ENCODE results near the gene PIAS4.
A peak's percentile ranks its signal among the peaks of the same experiment; 100 is the strongest.

PIAS4 gene

DNA sequence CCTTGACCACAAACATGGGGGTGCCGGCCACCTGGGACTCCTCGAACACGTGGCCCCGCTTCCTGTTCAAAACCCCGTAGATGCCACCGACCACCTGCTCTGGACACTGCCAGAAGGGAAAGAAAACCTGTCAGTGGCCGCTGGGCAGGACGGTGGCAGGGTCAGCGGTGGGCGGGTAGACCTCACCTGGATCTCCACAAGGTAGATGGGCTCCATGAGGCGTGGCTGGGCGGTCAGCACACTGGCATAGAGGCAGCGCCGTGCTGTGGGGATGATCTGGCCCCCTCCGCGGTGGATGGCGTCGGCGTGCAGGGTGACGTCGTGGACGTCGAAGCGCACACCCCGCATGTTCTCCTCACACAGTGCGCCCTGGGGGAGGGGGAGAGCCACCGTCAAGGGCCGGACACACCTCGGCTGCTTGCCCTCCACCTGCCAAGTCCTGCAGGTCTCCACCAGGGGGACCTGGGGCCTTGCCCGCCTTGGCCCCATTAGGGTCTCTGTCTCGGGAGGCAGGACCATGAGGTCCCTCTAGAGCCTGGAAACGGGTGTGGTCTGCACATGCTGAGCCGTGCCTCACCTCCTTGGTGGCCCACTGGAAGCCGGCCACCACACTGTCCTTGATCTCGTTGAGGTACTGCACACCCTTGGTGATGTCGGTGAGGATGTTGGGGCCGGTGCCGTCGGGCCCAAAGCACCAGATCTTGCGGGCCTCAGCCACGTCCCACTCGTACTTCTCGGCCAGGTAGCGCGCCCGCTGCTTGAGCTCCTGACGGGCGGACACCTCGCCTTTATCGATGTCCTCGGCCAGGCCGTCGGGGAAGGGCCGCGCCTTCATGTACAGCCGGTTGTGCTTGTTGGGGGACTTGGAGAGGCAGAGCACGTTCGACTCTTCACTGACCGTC is 30.0 kb upstream of the PIAS4 start:
- DNase-seq = peak in 1 of 2 experiments; percentile 11

DNA sequence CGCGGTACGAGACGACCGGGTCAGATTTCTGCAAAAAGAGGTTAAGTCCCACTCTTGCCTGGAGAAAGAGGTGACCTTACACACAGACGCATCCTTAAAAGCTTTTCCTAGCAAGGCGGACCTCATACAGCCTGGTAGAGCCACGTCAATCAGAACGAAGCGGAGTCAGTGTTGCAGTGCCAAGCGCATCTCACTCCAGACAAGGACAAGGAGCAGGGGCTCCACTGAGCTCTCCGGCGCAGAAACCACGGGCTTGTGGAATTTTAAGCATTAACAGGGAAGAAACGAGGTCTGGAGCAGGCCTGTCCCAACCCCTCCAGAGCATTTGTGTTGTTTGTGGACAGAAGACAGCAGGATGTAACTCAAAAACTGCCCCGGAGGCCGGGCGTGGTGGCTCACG is 29.4 kb upstream of the PIAS4 start:
- DNase-seq = no peak

DNA sequence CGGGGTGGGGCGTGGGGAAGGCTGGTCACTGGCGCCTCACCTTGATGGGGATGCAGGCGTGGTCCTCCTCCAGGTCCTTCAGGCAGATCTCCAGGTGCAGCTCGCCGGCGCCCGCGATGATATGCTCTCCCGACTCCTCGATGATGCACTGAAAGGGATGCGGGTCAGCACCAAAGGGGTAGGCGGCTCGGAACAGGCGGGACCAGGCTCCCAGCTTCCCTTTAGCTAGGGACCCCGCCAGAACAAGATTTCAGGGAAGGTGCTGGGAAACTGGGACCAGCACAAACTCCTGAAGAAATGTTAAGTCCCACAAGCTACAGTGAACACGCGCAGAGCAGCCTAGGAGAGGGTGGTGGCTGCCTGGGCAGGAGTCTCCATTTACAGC is 28.3 kb upstream of the PIAS4 start:
- DNase-seq = no peak

DNA sequence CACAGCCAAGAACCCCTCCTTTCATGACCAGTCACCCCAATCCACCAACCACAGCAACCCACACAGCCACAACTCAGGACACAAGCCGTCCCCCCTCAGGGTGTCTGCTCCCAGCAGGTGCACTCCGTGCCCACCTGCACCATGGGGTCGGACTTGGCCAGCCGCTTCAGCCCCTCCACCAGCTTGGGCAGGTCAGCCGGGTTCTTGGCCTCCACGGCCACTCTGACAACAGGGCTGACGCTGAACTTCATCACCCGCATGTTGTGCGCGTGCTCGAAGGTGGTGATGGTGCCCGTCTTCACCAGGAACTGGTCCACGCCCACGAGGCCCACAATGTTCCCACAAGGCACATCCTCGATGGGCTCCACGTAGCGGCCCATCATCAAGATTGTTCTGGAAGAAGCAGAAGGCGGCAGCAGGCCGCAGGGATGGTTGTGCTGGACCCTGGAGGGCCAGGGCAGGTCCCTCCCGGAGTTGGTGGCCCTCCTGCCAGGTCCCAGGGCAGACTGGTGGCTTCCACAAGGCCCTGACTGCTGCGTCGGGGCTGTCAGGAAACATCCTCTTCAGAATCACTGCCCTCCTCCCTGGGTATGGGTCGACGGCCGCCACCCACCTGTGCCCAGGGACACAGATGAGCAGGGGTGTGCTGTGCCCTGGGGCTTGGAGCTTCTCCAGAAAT is 27.7 kb upstream of the PIAS4 start:
- DNase-seq = no peak

DNA sequence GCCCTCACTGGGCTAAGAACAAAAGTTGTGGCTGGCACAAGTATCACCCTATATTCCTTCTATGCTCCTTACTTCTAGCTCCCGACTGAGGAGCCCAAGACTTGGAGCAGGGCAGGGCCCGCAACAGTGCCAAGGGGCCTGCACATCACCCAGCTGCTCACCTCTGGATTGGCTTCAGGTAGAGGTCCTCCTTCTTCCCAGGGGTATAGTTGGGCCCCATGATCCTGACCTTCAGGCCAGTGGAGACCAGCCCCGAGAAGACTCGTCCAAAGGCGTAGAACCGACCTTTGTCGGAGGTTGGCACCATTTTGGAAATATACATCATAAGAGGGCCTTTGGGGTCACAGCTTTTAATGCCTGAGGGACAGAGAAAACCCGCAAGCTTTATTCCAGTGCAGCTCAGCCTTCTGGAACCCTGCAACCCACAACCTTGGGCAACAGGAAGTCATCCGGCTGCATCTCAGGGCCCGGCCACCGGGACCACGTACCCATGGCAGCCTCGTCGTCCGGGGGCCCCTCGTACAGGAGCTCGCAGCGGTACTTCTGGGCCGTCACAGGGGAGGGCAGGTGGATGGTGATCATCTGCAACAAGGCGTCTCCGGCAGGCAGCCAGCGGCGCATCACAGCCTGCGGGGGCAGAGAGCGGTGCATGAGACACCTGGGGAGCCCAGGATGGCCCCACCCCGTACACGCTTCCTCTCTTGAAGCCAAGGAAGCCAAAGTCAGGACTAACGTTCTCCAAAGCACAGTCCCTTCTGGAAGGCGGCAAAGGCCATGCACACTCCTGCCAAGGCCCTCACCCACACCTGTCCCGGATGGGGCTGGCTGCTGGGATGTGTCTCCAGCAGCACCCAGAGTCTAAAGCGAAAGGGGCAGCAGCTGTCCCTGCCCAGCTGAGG is 26.9 kb upstream of the PIAS4 start:
- DNase-seq = no peak

DNA sequence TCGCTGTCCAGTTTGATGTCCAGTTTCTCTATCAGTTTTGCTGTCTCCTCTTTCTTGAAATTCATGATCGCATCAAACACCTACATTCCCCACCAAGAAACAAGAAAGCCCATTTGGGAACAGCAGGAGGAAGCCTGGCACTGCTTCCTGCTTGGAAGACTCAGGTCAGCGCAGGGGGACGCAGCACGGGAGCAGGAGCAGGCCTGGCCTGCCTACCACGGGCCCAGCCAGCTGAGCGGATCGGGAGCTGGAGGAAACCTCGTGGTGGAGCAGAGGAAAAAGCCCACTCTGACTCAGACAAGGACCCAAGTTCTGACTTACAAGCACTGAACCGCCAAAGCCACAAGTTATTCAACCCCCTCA is 26.2 kb upstream of the PIAS4 start:
- no peak for DNase-seq

DNA sequence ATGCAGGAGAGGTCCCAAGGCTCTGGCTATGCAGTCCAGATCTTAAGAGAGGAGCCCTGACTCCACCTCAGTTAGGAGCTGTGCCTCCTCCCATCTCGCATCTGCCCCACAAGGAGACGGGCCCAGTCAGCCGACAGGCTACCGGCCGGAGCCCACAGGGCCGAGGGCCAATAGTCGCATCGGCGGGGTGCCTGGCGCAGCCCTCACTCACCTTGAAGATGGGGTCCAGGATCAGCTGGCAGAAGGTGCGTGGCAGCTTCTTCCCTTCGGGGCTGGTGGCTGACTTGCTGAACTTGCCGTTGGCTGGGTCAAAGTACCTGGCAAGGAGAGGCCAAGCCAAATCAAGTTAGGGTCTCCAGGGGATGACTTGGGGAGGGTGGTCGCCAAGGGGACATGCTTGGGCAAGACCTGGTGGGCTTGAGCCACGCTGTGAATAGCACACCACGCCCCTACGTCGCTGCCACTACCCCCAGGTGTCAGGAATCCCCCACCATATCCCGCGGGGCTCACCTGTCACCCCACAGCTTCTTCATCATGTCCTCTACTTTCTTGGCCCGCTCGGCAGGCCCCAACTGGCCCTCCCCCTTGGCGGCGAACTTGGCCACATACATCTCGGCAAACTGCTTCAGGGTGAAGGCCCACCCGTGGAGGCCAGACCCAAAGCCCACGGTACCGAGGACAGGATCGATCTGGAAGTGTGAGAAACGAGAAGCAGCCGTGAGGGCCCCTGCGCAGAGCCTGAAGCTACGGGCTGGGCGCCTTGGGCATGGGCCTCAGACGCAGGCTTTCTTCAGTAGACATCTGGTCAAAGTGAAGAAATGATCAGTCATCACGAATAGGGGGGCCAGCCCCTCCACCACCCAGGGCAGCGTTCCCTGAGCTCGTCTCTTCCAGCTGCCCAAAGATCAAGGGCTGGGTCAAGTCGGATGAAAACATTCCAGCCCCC is 25.5 kb upstream of the PIAS4 start:
- DNase-seq = no peak

DNA sequence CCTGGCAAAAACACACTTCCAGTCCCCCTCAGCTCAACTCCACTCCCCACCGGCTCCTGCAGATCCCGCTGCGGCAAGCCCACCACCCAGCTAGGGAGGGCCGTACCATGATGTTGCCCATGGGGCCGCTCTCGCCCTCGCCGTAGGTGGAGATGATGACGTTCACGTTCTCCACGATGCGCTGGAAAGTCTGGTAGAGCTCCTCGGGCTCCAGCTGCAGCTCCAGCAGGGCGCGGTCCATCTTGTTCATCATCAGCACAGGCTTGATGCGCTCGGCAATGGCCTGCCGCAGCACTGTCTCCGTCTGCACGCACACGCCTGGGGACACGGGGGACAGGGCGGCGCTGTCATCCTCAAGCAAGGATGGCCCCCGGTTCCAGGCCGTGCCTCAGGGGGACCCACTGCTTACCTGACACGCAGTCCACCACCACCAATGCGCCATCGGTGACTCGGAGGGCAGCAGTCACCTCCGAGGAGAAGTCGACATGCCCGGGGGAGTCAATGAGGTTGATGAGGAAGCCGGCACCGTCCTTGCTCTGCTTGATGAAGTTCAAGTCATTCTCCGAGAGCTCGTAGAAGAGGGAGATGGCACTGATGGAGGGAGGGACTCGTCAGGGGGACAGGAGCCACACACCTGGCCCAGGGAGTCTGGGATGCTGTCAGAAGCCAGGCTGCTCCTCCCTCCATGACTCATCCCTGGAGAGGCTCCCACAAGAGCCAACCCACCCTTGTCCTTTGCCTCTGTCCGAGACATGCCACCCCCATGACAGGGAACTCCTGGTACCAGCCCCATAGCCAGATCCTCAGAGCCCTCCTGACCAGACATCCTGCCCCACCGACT is 24.6 kb upstream of the PIAS4 start:
- no peak for DNase-seq

DNA sequence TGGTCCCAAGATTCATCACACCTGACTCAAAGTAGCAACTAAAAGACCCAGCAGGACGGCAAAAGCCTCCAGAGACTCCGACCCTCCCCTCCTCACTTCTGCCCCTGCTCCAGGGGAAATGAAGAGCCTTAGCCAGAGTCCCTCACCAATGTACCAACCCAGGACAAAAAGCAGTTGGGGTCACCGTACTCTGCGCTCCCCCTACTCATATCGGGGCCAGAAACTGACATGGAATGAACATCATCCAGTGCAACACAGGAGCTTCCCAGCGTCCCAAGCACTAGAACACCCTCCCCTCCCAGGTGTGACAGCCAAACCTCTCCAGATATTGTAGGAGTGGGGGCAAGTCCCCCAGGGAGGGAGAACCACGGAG is 24.0 kb upstream of the PIAS4 start:
- DNase-seq = no peak

DNA sequence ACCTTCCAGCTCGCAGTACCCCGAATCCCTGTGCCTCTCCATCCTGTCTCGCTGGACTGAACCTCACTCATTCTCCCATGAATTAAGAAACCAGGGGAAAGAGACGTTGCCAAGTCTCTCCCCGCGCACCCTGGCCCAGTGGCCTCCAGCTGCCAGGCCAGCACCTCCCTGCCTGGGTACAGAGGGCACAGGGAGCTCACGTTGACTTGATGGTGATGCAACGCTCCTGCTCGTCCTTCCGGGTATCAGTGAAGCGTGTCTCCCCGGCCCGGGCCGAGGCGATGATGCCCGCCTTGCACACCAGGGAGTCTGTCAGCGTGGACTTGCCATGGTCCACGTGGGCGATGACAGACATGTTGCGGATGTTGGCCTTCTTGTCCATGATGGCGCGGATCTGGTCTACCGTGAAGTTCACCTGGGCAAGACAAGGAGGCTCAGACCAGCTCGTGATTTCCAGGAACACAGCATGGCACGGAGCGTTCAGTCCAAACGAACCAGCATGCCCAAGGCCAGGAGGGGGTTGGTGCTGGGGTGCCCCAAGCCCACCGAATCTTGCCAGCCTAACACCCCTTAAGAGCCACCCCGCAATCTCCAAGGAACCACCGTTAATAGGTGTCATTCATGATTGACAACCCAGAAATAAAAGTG is 23.5 kb upstream of the PIAS4 start:
- DNase-seq = peak in 1 of 2 experiments; percentile 11

DNA sequence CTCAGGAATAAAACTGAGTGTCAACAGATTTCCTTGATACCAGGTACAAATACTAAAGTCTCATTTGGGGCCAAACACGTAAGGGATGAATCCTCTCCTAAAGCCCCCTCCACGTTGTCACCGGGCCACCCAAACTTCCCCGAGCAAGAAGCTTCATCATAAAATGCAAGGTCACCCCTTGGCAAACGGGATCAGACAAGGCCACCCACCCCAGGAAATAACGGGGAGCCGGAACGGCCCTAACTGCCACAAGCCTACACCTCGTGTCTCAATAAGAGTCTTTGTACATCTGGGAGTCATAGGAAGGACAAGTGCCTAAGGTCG is 23.0 kb upstream of the PIAS4 start:
- DNase-seq = no peak

DNA sequence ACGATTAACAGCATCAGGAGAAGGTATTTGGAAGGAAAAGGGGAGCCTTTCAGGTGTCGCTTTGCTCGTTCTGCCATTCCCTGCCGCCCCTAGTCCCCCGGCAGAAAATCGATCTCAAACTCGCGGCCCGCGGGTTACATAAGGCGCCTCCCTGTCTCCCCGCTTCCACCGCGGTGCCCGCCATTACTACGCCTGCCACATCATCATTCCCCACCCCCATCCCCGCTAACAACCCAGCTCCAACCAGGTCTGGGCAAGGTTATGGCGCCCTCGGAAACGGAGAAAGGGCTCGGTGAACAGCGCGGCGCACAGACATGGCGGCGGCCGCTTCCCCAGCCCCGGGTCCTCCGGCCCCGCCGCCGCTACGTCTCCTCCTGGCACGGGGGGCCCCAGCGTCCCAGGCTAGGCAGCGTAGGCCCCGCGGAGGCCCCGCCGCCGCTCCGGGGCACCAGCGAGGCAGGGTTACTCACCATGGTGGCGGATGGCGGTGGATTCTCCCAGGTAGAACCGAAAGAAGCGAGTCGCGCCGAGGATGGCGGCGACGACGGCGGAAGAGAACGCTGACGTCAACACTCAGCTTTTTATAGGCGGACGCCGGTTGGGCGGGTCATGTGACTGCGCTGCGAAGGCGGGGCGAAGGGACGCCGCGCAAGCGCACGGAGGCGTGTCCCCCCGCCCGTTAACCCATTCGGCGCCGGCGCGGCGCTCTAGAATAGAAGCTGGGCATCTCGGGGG is 22.5 kb upstream of the PIAS4 start, which contains the start of gene EEF2:
TSS of gene EEF2 (minus strand) at position 556 of the 735 bp plus-strand sequence. CDS start at position 473, 83 bp downstream.
- DNase-seq = peak; percentile 38 to 85

DNA sequence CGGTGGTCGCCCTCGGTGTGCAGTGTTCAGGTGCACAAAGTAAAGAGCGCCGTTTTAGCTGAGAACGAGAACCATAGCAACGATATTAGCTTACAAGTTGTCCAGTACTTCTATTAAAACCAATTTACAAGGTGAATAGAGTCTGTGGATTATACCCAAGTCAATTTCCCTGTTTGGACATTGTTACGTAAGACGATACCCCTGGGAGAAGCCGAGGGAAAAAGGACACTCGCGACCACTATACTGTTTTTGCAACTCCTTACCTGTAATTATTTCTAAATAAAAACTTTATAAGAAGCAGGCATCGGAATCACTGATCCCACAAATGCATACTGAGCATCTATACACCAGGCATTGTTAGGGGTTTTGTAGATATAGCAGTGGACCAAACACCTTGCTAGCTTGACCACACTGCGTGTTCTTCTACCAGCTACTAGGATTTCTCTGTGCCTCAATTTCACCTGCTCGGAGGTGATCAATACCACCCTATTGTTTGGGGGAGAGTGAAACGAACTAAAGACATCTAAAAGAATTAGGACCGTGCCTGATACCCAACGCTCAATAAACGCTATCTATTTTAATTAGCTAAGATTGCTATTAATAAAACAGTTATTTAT is 21.8 kb upstream of the PIAS4 start:
- DNase-seq = no peak

DNA sequence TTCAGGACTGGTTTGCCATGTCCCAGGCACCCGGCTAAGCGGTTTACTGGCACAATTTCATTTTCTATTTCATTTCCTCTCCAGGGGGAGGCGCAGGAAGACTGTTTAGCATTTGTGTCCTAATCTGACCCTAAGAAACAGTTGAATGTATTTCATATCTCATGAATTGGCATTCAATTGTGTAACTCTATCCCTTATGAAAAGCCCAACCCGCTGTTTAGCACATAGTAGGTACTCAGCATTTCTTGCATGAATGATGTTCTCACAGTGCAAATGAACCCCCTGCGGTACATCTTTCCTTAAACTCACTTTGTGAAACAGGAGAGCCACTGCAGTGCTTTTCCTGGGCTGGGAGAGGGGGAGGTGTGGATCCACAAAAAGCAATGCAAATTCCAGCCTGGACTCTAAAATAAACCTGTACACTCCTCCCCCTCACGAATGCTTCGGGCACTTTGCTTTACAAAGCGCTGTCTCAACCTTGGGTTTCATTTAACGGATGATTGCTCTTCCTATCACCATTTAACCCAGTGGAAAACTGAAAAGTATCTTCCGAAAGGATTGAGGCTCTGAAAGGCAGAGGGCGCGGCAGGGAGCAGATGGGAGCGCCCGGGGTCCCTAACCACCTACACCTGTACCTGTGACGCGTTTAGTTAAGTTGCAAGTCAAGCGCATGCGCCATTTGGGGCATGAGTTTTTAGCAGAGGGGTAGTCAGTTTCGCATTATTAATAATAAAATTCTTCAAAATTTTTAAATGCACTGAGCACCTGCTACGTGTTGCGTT is 21.1 kb upstream of the PIAS4 start:
- DNase-seq = peak; percentile 90 to 95

DNA sequence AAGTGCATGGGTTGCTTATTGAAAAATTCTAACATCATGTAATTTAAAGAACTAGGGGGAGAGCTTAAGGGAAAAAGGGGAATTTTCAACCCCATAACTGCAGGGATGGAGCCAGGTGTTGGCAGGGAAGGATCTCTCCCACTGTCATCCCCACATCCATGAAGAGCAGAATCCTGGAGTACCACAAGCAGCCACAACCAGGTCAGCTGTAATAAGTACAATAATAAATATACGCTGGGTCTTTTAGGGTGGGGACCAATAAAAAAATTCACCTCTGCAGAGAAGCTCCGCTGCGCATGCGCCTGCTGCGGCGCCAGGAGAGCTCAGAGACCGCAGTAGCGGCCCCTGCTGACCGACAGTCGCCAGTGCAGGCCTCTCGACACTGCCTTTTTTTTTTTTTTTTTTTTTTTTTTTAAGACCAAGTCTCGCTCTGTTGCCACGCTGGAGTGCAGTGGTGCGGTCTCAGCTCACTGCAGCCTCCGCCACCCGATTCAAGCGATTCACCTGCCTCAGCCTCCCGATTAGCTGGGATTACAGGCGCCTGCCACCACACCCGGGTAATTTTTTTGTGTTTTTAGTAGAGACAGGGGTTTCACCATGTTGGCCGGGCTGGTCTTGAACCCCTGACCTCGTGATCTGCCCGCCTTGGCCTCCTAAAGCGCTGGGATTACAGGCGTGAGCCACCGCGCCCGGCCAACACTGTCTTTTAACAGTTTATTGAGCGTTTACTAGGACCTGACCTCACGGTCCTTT is 19.7 kb upstream of the PIAS4 start:
- peak; percentile 30 to 79 for DNase-seq

DNA sequence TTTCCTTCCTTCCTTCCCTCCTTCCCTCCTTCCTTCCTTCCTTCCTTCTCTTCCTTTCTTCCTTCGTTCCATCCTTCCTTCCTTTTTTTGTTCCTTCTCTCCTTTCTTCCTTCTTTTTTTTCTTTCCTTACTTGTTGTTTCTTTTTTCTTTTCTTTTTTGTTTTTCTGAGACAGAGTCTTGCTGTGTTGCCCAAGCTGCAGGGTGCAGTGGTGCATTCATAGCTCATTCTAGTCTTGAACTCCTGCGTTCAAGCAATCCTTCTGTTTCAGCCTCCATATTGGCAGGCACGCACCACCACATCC is 16.8 kb upstream of the PIAS4 start:
- no peak for DNase-seq

DNA sequence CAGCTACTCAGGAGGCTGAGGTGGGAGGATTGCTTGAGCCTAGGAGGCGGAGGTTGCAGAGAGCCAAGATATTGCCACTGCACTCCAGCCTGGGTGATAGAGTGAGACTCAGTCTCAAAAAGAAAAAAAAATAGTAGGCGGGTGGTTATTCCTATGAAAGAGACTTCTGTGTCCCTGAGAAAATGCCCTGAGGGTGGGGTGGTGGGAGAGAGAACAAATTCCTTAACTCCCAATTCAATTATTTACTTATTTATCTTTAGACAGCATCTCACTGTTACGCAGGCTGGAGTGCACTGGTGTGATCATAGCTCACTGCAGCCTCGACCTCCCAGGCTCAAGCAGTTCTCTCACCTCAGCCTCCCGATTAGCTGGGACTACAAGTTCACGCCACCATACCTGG is 11.9 kb upstream of the PIAS4 start:
- DNase-seq = no peak
